OCI-LY3 (cell line): Measurements from ENCODE around the gene CD300LB.

Source experiments
- H2AFZ ChIP-seq: fragments of 200-600, 300-600 bp; shearing (Covaris generic); 2 replicates; pipeline ENCODE4 v1.6.0; 2014; ENCODE audit warnings: antibody characterized with exemption, low read depth, low read length
- H3K27ac ChIP-seq: fragments of 200-600, 300-600 bp; sonication (generic); 2 replicates; pipeline ENCODE4 v1.5.1; 2014; ENCODE audit warnings: mild to moderate bottlenecking, low read length, moderate library complexity, mixed read lengths
- H3K27me3 ChIP-seq: fragments of 200-600, 300-600 bp; sonication (generic); 2 replicates; pipeline ENCODE4 v1.6.1; 2014; ENCODE audit warnings: low read depth, low read length, mixed read lengths
- H3K36me3 ChIP-seq: fragments of 200-600, 300-600 bp; sonication (generic); replicated peaks from 2 replicates; pipeline ENCODE3; 2014; ENCODE audit warnings: low read depth, low read length, mixed read lengths
- H3K4me1 ChIP-seq: fragments of 300-600, 200-600 bp; sonication (generic); 2 replicates; pipeline ENCODE4 v1.6.1; 2014; ENCODE audit warnings: low read length, mixed read lengths
- H3K4me2 ChIP-seq: fragments of 200-600, 300-600 bp; sonication (generic); 2 replicates; pipeline ENCODE4 v1.6.1; 2014; ENCODE audit warnings: low read length, mixed read lengths
- H3K4me3 ChIP-seq: fragments of 300-600, 200-600 bp; sonication (generic); 2 replicates; pipeline ENCODE4 v1.5.1; 2014; ENCODE audit warnings: antibody characterized with exemption, mild to moderate bottlenecking, low read length, moderate library complexity
- H3K79me2 ChIP-seq: fragments of 300-600, 200-600 bp; shearing (Covaris generic); 2 replicates; pipeline ENCODE4 v1.6.1; 2014; ENCODE audit warnings: mild to moderate bottlenecking, low read length, mixed read lengths
- H3K9ac ChIP-seq: fragments of 300-600, 200-600 bp; shearing (Covaris generic); 2 replicates; pipeline ENCODE4 v1.6.0; 2014; ENCODE audit warnings: mild to moderate bottlenecking, low read length, moderate library complexity
- H3K9me3 ChIP-seq: fragments of 200-600, 300-600 bp; shearing (Covaris generic); 2 replicates; pipeline ENCODE4 v1.6.1; 2014; ENCODE audit warnings: low read length, mixed read lengths; ENCODE audit not compliant: insufficient read depth
- H4K20me1 ChIP-seq: fragments of 200-600, 300-600 bp; sonication (generic); 2 replicates; pipeline ENCODE4 v1.6.1; 2016; ENCODE audit warnings: low read length, mixed read lengths; ENCODE audit not compliant: insufficient read depth
- CTCF ChIP-seq: fragments of 200-600, 300-600 bp; sonication (generic); IDR thresholded peaks from 2 replicates; pipeline ENCODE4 v1.5.1; 2014; ENCODE audit warnings: antibody characterized with exemption, low read length, low read depth
- EZH2phosphoT487 ChIP-seq: fragments of 200-600 bp; shearing (Covaris generic); IDR thresholded peaks from 2 replicates; pipeline ENCODE4 v1.6.1; 2018; ENCODE audit warnings: antibody characterized with exemption, mixed run types, low read depth

The CD300LB gene

GRCh38 chr17:74514632-74515334, 16.5 kb downstream of the CD300LB start:
- Histone ChIP-seq H3K4me3 (no peak overlapping the region), H3K9me3 (0 out of 2 replicates have a peak, but pooled peaks cover 6% of the 10 kb centered on the region)

GRCh38 chr17:74513987-74514631, 17.2 kb downstream of the CD300LB start:
- no peaks in the 10 kb centered on the region for H3K79me2 ChIP-seq
- no peaks in the 10 kb centered on the region for H4K20me1 ChIP-seq
- no peaks in the 10 kb centered on the region for H3K36me3 ChIP-seq
- peaks cover 18% of the 10 kb centered on the region for H3K27me3 ChIP-seq
- H3K9ac ChIP-seq, result no peak overlapping the region
- no peaks in the 10 kb centered on the region for H3K4me1 ChIP-seq
- no peak overlapping the region for H2AFZ ChIP-seq
- 0 out of 2 replicates have a peak, but pooled peaks cover 6% of the 10 kb centered on the region for H3K9me3 ChIP-seq
- no peak overlapping the region for H3K4me2 ChIP-seq
- no peak overlapping the region for H3K4me3 ChIP-seq
- H3K27ac ChIP-seq, result no peak overlapping the region
- TF ChIP-seq CTCF (no peak), EZH2phosphoT487 (no peak)

More at GRCh38 chr17:74514632-74515334, 16.5 kb downstream of the CD300LB start:
- no peak overlapping the region for H3K9ac ChIP-seq
- no peak overlapping the region for H2AFZ ChIP-seq
- H3K36me3 ChIP-seq, result no peaks in the 10 kb centered on the region
- peaks cover 18% of the 10 kb centered on the region for H3K27me3 ChIP-seq
- H3K79me2 ChIP-seq, result no peaks in the 10 kb centered on the region
- no peaks in the 10 kb centered on the region for H3K4me1 ChIP-seq
- no peaks in the 10 kb centered on the region for H4K20me1 ChIP-seq
- H3K27ac ChIP-seq, result no peak overlapping the region
- H3K4me2 ChIP-seq, result no peak overlapping the region
- TF ChIP-seq EZH2phosphoT487 (no peak), CTCF (no peak)

- H3K27ac ChIP-seq, result no peak overlapping the region
- 0 out of 2 replicates have a peak, but pooled peaks cover 6% of the 10 kb centered on the region for H3K9me3 ChIP-seq
- H3K27me3 ChIP-seq, result peaks cover 18% of the 10 kb centered on the region
- H3K79me2 ChIP-seq, result no peaks in the 10 kb centered on the region
- no peaks in the 10 kb centered on the region for H3K36me3 ChIP-seq
- H3K4me3 ChIP-seq, result no peak overlapping the region
- H3K4me2 ChIP-seq, result no peak overlapping the region
- H3K4me1 ChIP-seq, result no peaks in the 10 kb centered on the region
- H2AFZ ChIP-seq, result no peak overlapping the region
- TF ChIP-seq EZH2phosphoT487 (no peak), CTCF (no peak)
- H4K20me1 ChIP-seq, result no peaks in the 10 kb centered on the region
- no peak overlapping the region for H3K9ac ChIP-seq
These were observed 18.6 kb downstream of the CD300LB start for GRCh38 chr17:74512624-74513091.

GRCh38 chr17:74512036-74512435, 19.2 kb downstream of the CD300LB start:
- no peak overlapping the region for H3K4me3 ChIP-seq
- no peak overlapping the region for H2AFZ ChIP-seq
- H3K9ac ChIP-seq, result no peak overlapping the region
- H3K79me2 ChIP-seq, result no peaks in the 10 kb centered on the region
- no peaks in the 10 kb centered on the region for H3K36me3 ChIP-seq
- no peak overlapping the region for H3K4me2 ChIP-seq
- no peaks in the 10 kb centered on the region for H3K4me1 ChIP-seq
- H3K9me3 ChIP-seq, result 0 out of 2 replicates have a peak, but pooled peaks cover 6% of the 10 kb centered on the region
- H3K27ac ChIP-seq, result no peak overlapping the region
- H3K27me3 ChIP-seq, result peaks cover 19% of the 10 kb centered on the region
- TF ChIP-seq EZH2phosphoT487 (no peak), CTCF (no peak)
- no peaks in the 10 kb centered on the region for H4K20me1 ChIP-seq
